ENCODE results near the gene CD2BP2.
A peak's percentile ranks its signal among the peaks of the same experiment; 100 is the strongest.

Gene CD2BP2

DNA sequence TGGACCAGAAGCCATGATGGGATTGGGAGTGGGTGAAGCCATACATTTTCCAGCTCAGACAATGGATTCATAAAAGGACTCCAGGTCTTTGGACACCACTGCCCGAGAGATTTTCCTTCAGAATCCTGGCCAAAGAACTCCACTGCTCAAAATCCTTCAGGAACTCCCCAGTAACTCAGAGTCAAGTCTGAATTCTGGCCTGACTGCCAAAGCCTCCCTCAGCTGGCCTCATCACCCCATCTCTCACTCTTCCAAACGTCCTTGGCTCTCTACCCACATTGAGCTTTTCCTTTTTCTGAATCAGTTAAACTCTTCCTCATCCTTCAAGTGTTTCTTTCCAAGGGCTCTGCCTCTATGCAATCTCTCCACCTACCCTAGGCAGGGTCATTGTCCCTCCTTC is 28.4 kb upstream of the CD2BP2 start:
- H3K27ac ChIP-seq (ENCODE audit: low read length) = no peak overlapping the region
- H4K20me1 ChIP-seq (ENCODE audit: insufficient read depth, low read length) = no peaks in the 10 kb centered on the region
- no peaks in the 10 kb centered on the region for H3K27me3 ChIP-seq (replicated peaks; ENCODE audit: insufficient read depth, low read length)
- no peak for TF ChIP-seq EZH2 (optimal IDR thresholded peaks at IDR 0.05; ENCODE audit: low read depth, low read length)
- TF ChIP-seq EZH2phosphoT487 (IDR thresholded peaks at IDR 0.05; ENCODE audit: low read length) = no peak
- TF ChIP-seq, protein P1, sequence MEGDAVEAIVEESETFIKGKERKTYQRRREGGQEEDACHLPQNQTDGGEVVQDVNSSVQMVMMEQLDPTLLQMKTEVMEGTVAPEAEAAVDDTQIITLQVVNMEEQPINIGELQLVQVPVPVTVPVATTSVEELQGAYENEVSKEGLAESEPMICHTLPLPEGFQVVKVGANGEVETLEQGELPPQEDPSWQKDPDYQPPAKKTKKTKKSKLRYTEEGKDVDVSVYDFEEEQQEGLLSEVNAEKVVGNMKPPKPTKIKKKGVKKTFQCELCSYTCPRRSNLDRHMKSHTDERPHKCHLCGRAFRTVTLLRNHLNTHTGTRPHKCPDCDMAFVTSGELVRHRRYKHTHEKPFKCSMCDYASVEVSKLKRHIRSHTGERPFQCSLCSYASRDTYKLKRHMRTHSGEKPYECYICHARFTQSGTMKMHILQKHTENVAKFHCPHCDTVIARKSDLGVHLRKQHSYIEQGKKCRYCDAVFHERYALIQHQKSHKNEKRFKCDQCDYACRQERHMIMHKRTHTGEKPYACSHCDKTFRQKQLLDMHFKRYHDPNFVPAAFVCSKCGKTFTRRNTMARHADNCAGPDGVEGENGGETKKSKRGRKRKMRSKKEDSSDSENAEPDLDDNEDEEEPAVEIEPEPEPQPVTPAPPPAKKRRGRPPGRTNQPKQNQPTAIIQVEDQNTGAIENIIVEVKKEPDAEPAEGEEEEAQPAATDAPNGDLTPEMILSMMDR (IDR thresholded peaks at IDR 0.05; ENCODE audit: low read length) = no peak
- no peaks in the 10 kb centered on the region for H3K36me3 ChIP-seq (replicated peaks; ENCODE audit: insufficient read depth, low read length)
- no peak overlapping the region for H3K4me2 ChIP-seq (ENCODE audit: low read depth, low read length)
- DNase-seq = no peak
- no peak overlapping the region for H3K4me3 ChIP-seq (ENCODE audit: low read length)
- no peaks in the 10 kb centered on the region for H3K9me3 ChIP-seq (replicated peaks; ENCODE audit: insufficient read depth, low read length)
- no peaks in the 10 kb centered on the region for H3K9me2 ChIP-seq (replicated peaks; ENCODE audit: insufficient read depth, low read length)
- peaks cover 36% of the 10 kb centered on the region for H3K79me2 ChIP-seq (ENCODE audit: low read length)
- peaks cover 26% of the 10 kb centered on the region for H3K4me1 ChIP-seq (ENCODE audit: low read length)
- H3K9ac ChIP-seq (ENCODE audit: low read length) = no peak overlapping the region
- H3F3A ChIP-seq (ENCODE audit: insufficient read depth, low read length) = peaks cover 23% of the 10 kb centered on the region
- H2AFZ ChIP-seq (ENCODE audit: low read length) = no peak overlapping the region

- Histone ChIP-seq H3F3A (ENCODE audit: insufficient read depth, low read length) (peaks cover 33% of the 10 kb centered on the region), H3K79me2 (ENCODE audit: low read length) (peaks cover 36% of the 10 kb centered on the region), H3K4me2 (ENCODE audit: low read depth, low read length) (peak within 1 kb of the TSS; percentile 80), H3K27me3 (replicated peaks; ENCODE audit: insufficient read depth, low read length) (no peaks in the 10 kb centered on the region), H3K36me3 (replicated peaks; ENCODE audit: insufficient read depth, low read length) (no peaks in the 10 kb centered on the region), H3K4me1 (ENCODE audit: low read length) (peaks cover 31% of the 10 kb centered on the region), H4K20me1 (ENCODE audit: insufficient read depth, low read length) (no peaks in the 10 kb centered on the region), H3K9me2 (replicated peaks; ENCODE audit: insufficient read depth, low read length) (no peaks in the 10 kb centered on the region), H3K4me3 (ENCODE audit: low read length) (peak within 1 kb of the TSS; percentile 68), H3K9me3 (replicated peaks; ENCODE audit: insufficient read depth, low read length) (no peaks in the 10 kb centered on the region), H3K9ac (ENCODE audit: low read length) (peak within 1 kb of the TSS; percentile 79), H3K27ac (ENCODE audit: low read length) (peak within 1 kb of the TSS; percentile 47; the same call in 1 of the 2 replicates), H2AFZ (ENCODE audit: low read length) (peak within 1 kb of the TSS; percentile 82)
- peak; percentile 76 for DNase-seq
- TF ChIP-seq, protein P1 (IDR thresholded peaks at IDR 0.05; ENCODE audit: low read length) = no peak
- TF ChIP-seq EZH2phosphoT487 (IDR thresholded peaks at IDR 0.05; ENCODE audit: low read length) = no peak
- no peak for TF ChIP-seq EZH2 (optimal IDR thresholded peaks at IDR 0.05; ENCODE audit: low read depth, low read length)
These were observed 27.2 kb upstream of the CD2BP2 start, which contains the start of gene SEPTIN1 for GRCh38 chr16:30382111-30382881. SEPTIN1 (minus strand) TSS chr16:30382561; CDS start chr16:30382542, 19 bp downstream.

- no peaks in the 10 kb centered on the region for H3K9me3 ChIP-seq (replicated peaks; ENCODE audit: insufficient read depth, low read length)
- H3K4me1 ChIP-seq (ENCODE audit: low read length) = peaks cover 34% of the 10 kb centered on the region
- peak overlapping the region; percentile 79 for H3K9ac ChIP-seq (ENCODE audit: low read length)
- peak overlapping the region; percentile 80 for H3K4me2 ChIP-seq (ENCODE audit: low read depth, low read length)
- DNase-seq = no peak
- peaks cover 36% of the 10 kb centered on the region for H3K79me2 ChIP-seq (ENCODE audit: low read length)
- TF ChIP-seq, protein P1 (IDR thresholded peaks at IDR 0.05; ENCODE audit: low read length) = no peak
- TF ChIP-seq EZH2phosphoT487 (IDR thresholded peaks at IDR 0.05; ENCODE audit: low read length) (no peak), EZH2 (optimal IDR thresholded peaks at IDR 0.05; ENCODE audit: low read depth, low read length) (no peak)
- H4K20me1 ChIP-seq (ENCODE audit: insufficient read depth, low read length) = no peaks in the 10 kb centered on the region
- H3K27ac ChIP-seq (ENCODE audit: low read length) = peak overlapping the region; percentile 47; the same call in 1 of the 2 replicates
- H3K36me3 ChIP-seq (replicated peaks; ENCODE audit: insufficient read depth, low read length) = no peaks in the 10 kb centered on the region
- H3K27me3 ChIP-seq (replicated peaks; ENCODE audit: insufficient read depth, low read length) = no peaks in the 10 kb centered on the region
- H3K9me2 ChIP-seq (replicated peaks; ENCODE audit: insufficient read depth, low read length) = no peaks in the 10 kb centered on the region
- H2AFZ ChIP-seq (ENCODE audit: low read length) = no peak overlapping the region
- peak overlapping the region; percentile 68 for H3K4me3 ChIP-seq (ENCODE audit: low read length)
- H3F3A ChIP-seq (ENCODE audit: insufficient read depth, low read length) = peaks cover 35% of the 10 kb centered on the region
These were observed 26.4 kb upstream of the CD2BP2 start for GRCh38 chr16:30381291-30382041.
